Measurements from ENCODE around the gene HSD17B1. TPM values are rescaled to one million over a fixed set of nuclear protein-coding genes. Genes with fewer than 3 reads are reported as not detected.

HSD17B1 gene
- total RNA-seq, 6 donors from 2014 or later = 1.3 to 6.3 (median 1.7) TPM; not detected in 1

GRCh38 chr17:42574463-42574862 lies 21.7 kb downstream of the HSD17B1 start:
- no peak for ATAC-seq (ENCODE audit: low FRiP score in 2 of 2)
- H3K36me3 ChIP-seq = peaks cover 44 to 64% (median 55%) of the 10 kb centered on the region in 4 donors

GRCh38 chr17:42577140-42577531 lies 24.4 kb downstream of the HSD17B1 start:
- 7% methylated on average over 10 to 18 of the region's 18 CpGs for WGBS, 2 donors
- TF ChIP-seq CTCF (IDR thresholded peaks at IDR 0.05) (no peak), POLR2A (IDR thresholded peaks at IDR 0.05) (no peak), POLR2AphosphoS5 (IDR thresholded peaks at IDR 0.05) (no peak), EP300 (IDR thresholded peaks at IDR 0.05) (no peak)
- peak in 1 of 2 donors; percentile 3 for ATAC-seq (ENCODE audit: low FRiP score in 2 of 2)
- Histone ChIP-seq H3K4me1 (peaks cover 16 to 30% (median 19%) of the 10 kb centered on the region in 4 donors), H3K27ac (peak overlapping the region; percentile 85 to 91 (median 88)), H3K36me3 (peaks cover 31 to 62% (median 47%) of the 10 kb centered on the region in 4 donors), H3K9me3 (no peaks in the 10 kb centered on the region), H3K27me3 (no peaks in the 10 kb centered on the region), H3K4me3 (peak overlapping the region; percentile 39 to 71 (median 62))
- no peak for DNase-seq

More at GRCh38 chr17:42574463-42574862, 21.7 kb downstream of the HSD17B1 start:
- Histone ChIP-seq H3K4me3 (no peak overlapping the region), H3K27me3 (no peaks in the 10 kb centered on the region), H3K27ac (no peak overlapping the region), H3K9me3 (no peaks in the 10 kb centered on the region), H3K4me1 (peaks cover 21 to 41% (median 29%) of the 10 kb centered on the region in 4 donors)
- no peak for TF ChIP-seq POLR2AphosphoS5 (IDR thresholded peaks at IDR 0.05)
- TF ChIP-seq EP300 (IDR thresholded peaks at IDR 0.05) = no peak
- TF ChIP-seq CTCF (IDR thresholded peaks at IDR 0.05) = no peak
- no peak for TF ChIP-seq POLR2A (IDR thresholded peaks at IDR 0.05)
- 71 to 75% methylated on average over 3 of the region's 3 CpGs for WGBS, 2 donors
- DNase-seq = no peak

- Histone ChIP-seq H3K9me3 (no peaks in the 10 kb centered on the region), H3K4me1 (peaks cover 16 to 24% (median 18%) of the 10 kb centered on the region in 4 donors), H3K27ac (peak within 1 kb of the TSS; percentile 85 to 91 (median 88)), H3K4me3 (peak within 1 kb of the TSS; percentile 39 to 71 (median 62)), H3K27me3 (no peaks in the 10 kb centered on the region), H3K36me3 (peaks cover 31 to 62% (median 47%) of the 10 kb centered on the region in 4 donors)
- ATAC-seq (ENCODE audit: low FRiP score in 2 of 2) (peak; percentile 97 to 98), DNase-seq (peak; percentile 95 to 98)
- peak in 1 of 4 donors; percentile 74 for TF ChIP-seq POLR2A (IDR thresholded peaks at IDR 0.05)
- peak in 5 of 6 experiments; percentile 40 to 69 (median 61) for TF ChIP-seq CTCF (IDR thresholded peaks at IDR 0.05)
- TF ChIP-seq EP300 (IDR thresholded peaks at IDR 0.05) = no peak
- TF ChIP-seq POLR2AphosphoS5 (IDR thresholded peaks at IDR 0.05) = peak; percentile 77 to 84
- 1 to 2% methylated on average over 10 to 36 of the region's 52 CpGs for WGBS, 2 donors
Observed at GRCh38 chr17:42577532-42578281, 25.0 kb downstream of the HSD17B1 start, which contains the start of gene PSMC3IP. Gene PSMC3IP (minus strand): TSS chr17:42577729. CDS start chr17:42577686, 43 bp downstream.

- peak overlapping the region; percentile 27 to 71 (median 62) for H3K4me3 ChIP-seq
- peaks cover 16 to 23% (median 18%) of the 10 kb centered on the region in 4 donors for H3K4me1 ChIP-seq
- H3K36me3 ChIP-seq = peaks cover 31 to 62% (median 47%) of the 10 kb centered on the region in 4 donors
- no peaks in the 10 kb centered on the region for H3K9me3 ChIP-seq
- no peaks in the 10 kb centered on the region for H3K27me3 ChIP-seq
- H3K27ac ChIP-seq = peak overlapping the region; percentile 85 to 91 (median 88)
- peak; percentile 84 to 90 for ATAC-seq (ENCODE audit: low FRiP score in 2 of 2)
- DNase-seq = peak in 1 of 2 donors; percentile 75
- WGBS, 2 donors = 0 to 1% methylated on average over 19 to 20 of the region's 20 CpGs
- TF ChIP-seq POLR2AphosphoS5 (IDR thresholded peaks at IDR 0.05) (no peak), CTCF (IDR thresholded peaks at IDR 0.05) (peak; percentile 48 to 78 (median 68))
Observed at GRCh38 chr17:42578282-42578869, 25.7 kb downstream of the HSD17B1 start.

All from upper lobe of left lung (tissue), 6 donors.